ENCODE measurements around the gene UTP14C. TPM values are rescaled to one million over a fixed set of nuclear protein-coding genes. Genes with fewer than 3 reads are reported as not detected.
A peak's percentile ranks its signal among the peaks of the same experiment; 100 is the strongest.

UTP14C gene
- total RNA-seq, 1 experiment from 2014 or later: 19.8 TPM

DNA sequence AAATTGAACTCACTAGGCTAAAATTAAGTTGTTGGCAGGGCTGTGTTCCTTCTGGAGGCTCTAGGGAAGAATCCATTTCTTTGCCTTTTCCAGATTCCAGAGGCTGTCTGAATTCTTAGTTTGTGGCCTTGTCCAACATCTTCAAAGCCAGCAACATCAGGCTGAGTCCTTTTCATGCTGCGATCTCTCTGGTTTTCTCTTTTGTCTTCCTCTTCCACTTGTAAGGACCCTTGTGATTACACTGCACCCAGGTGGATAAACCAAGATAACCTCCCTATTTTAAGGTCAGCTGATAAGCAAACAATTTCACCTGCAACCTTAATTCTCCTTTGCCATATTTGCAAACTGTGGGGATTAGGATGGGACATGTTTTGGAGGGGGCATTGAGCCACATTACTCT is 11.5 kb downstream of the UTP14C start:
- peaks cover 0 to 4% (median 4%) of the 10 kb centered on the region in 3 experiments; a peak in 2 of 7 replicates for H3K36me3 Mint-ChIP-seq (ENCODE audit: insufficient read depth in 1 of 3, low read depth in 3 of 3)
- H3K27ac ChIP-seq (ENCODE audit: insufficient read length, low read depth, low read length): no peak overlapping the region

More for the DNA sequence above, 11.5 kb downstream of the UTP14C start:
- no peak overlapping the region for H3K23ac ChIP-seq (ENCODE audit: insufficient read length, low read depth, low read length)
- no peak overlapping the region for H3K14ac ChIP-seq (ENCODE audit: insufficient read depth, low read length)
- H3K79me1 ChIP-seq (ENCODE audit: insufficient read depth, low read depth, low read length, poor library complexity, severe bottlenecking): no peaks in the 10 kb centered on the region
- H3K56ac ChIP-seq (ENCODE audit: insufficient read length, low read depth, low read length): no peak overlapping the region
- Mint-ChIP-seq H3K9me3 (no peaks in the 10 kb centered on the region), H3K27me3 (ENCODE audit: low read depth) (no peaks in the 10 kb centered on the region), H3K4me3 (no peak overlapping the region), H3K27ac (peak overlapping the region in 1 of 3 experiments; percentile 49; a peak in 1 of 7 replicates), H3K4me1 (0 out of 4 replicates have a peak, but pooled peaks cover 2% of the 10 kb centered on the region in 2 experiments)
- H3K4me2 ChIP-seq (ENCODE audit: insufficient read depth, insufficient read length, low read length): no peak overlapping the region
- H4K8ac ChIP-seq (replicated peaks; ENCODE audit: insufficient read length, low read depth, low read length): no peak overlapping the region
- no peaks in the 10 kb centered on the region for H3K23me2 ChIP-seq (ENCODE audit: insufficient read length, low read depth, low read length, poor library complexity, severe bottlenecking)
- H2BK12ac ChIP-seq (ENCODE audit: insufficient read length, low read depth, low read length): no peak overlapping the region
- no CpG with 5 or more reads among the region's 1 CpG for WGBS (ENCODE audit: extremely low coverage, insufficient read length, low lambda C conversion rate)
- no peak overlapping the region for H3K18ac ChIP-seq (ENCODE audit: insufficient read length, low read depth, low read length)
- no peak overlapping the region for H2AFZ ChIP-seq (ENCODE audit: low read length)
- H3K9me3 ChIP-seq (ENCODE audit: control insufficient read depth, low read depth, low read length): no peaks in the 10 kb centered on the region
- no peaks in the 10 kb centered on the region; the same call in 1 of the 2 replicates for H3K27me3 ChIP-seq (ENCODE audit: insufficient read depth, low read length)
- no peaks in the 10 kb centered on the region for H3K4me1 ChIP-seq (ENCODE audit: insufficient read depth, low read length)
- no peak overlapping the region for H3T11ph ChIP-seq (ENCODE audit: low read length)
- H2BK15ac ChIP-seq (ENCODE audit: low read depth, low read length): no peak overlapping the region
- no peak overlapping the region for H4K5ac ChIP-seq (ENCODE audit: insufficient read length, low read depth, low read length)
- H3K4ac ChIP-seq (ENCODE audit: low read depth, low read length): no peak overlapping the region
- DNase-seq: no peak
- no peak overlapping the region for H4K91ac ChIP-seq (ENCODE audit: insufficient read length, low read depth, low read length)
- no peaks in the 10 kb centered on the region for H4K20me1 ChIP-seq (ENCODE audit: control insufficient read depth, insufficient read depth, insufficient read length)
- H3K79me2 ChIP-seq (ENCODE audit: insufficient read depth, low read length): no peaks in the 10 kb centered on the region
- no peak overlapping the region for H2BK5ac ChIP-seq (ENCODE audit: insufficient read length, low read length)
- H2AK5ac ChIP-seq (ENCODE audit: insufficient read length, low read length): no peak overlapping the region
- H2BK120ac ChIP-seq (ENCODE audit: low read depth, low read length, poor library complexity, severe bottlenecking): no peak overlapping the region
- TF ChIP-seq, protein P1, sequence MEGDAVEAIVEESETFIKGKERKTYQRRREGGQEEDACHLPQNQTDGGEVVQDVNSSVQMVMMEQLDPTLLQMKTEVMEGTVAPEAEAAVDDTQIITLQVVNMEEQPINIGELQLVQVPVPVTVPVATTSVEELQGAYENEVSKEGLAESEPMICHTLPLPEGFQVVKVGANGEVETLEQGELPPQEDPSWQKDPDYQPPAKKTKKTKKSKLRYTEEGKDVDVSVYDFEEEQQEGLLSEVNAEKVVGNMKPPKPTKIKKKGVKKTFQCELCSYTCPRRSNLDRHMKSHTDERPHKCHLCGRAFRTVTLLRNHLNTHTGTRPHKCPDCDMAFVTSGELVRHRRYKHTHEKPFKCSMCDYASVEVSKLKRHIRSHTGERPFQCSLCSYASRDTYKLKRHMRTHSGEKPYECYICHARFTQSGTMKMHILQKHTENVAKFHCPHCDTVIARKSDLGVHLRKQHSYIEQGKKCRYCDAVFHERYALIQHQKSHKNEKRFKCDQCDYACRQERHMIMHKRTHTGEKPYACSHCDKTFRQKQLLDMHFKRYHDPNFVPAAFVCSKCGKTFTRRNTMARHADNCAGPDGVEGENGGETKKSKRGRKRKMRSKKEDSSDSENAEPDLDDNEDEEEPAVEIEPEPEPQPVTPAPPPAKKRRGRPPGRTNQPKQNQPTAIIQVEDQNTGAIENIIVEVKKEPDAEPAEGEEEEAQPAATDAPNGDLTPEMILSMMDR (conservative IDR thresholded peaks at IDR 0.05): no peak
- no peak overlapping the region for H2BK20ac ChIP-seq (ENCODE audit: low read depth, low read length, poor library complexity, severe bottlenecking)
- H3K9ac ChIP-seq (ENCODE audit: extremely low read depth, insufficient read length, low read length): no peak overlapping the region
